Measurements from ENCODE around the gene VAV3.
A peak's percentile ranks its signal among the peaks of the same experiment; 100 is the strongest.
"Not testable (repeated sequence)": the region's sequence is repeated elsewhere in the genome, so short reads cannot be mapped to it uniquely, and the experiment has no call there.

Gene VAV3

GRCh38 chr1:107727866-107728265 lies 237.1 kb downstream of the VAV3 start:
- no peak for DNase-seq

GRCh38 chr1:107726860-107727259 lies 238.1 kb downstream of the VAV3 start:
- in situ Hi-C loops (cut with HindIII; ENCODE audit: low pct_ligation_motif_present, low pct_unique_long_range_greater_than_20kb, low sequenced_read_pairs) = no loop called here
- no peak for DNase-seq

More at GRCh38 chr1:107727866-107728265, 237.1 kb downstream of the VAV3 start:
- in situ Hi-C loops (cut with HindIII; ENCODE audit: low pct_ligation_motif_present, low pct_unique_long_range_greater_than_20kb, low sequenced_read_pairs) = no loop called here

GRCh38 chr1:107724648-107725047 lies 240.3 kb downstream of the VAV3 start:
- DNase-seq = no peak
- in situ Hi-C loops (cut with HindIII; ENCODE audit: low pct_ligation_motif_present, low pct_unique_long_range_greater_than_20kb, low sequenced_read_pairs) = no loop called here

GRCh38 chr1:107720210-107720609 lies 244.8 kb downstream of the VAV3 start:
- DNase-seq; in situ Hi-C loops (cut with HindIII; ENCODE audit: low pct_ligation_motif_present, low pct_unique_long_range_greater_than_20kb, low sequenced_read_pairs): not testable (repeated sequence)

GRCh38 chr1:107710005-107710404 lies 255.0 kb downstream of the VAV3 start:
- no peak for DNase-seq
- in situ Hi-C loops (cut with HindIII; ENCODE audit: low pct_ligation_motif_present, low pct_unique_long_range_greater_than_20kb, low sequenced_read_pairs) = no loop called here

GRCh38 chr1:107707111-107707510 lies 257.9 kb downstream of the VAV3 start:
- DNase-seq = no peak
- in situ Hi-C loops (cut with HindIII; ENCODE audit: low pct_ligation_motif_present, low pct_unique_long_range_greater_than_20kb, low sequenced_read_pairs) = no loop called here

- in situ Hi-C loops (cut with HindIII; ENCODE audit: low pct_ligation_motif_present, low pct_unique_long_range_greater_than_20kb, low sequenced_read_pairs) = no loop called here
These were observed 258.8 kb downstream of the VAV3 start for GRCh38 chr1:107706182-107706581.

GRCh38 chr1:107704911-107705310 lies 260.1 kb downstream of the VAV3 start:
- in situ Hi-C loops (cut with HindIII; ENCODE audit: low pct_ligation_motif_present, low pct_unique_long_range_greater_than_20kb, low sequenced_read_pairs) = no loop called here

More at GRCh38 chr1:107706182-107706581, 258.8 kb downstream of the VAV3 start:
- DNase-seq = no peak

GRCh38 chr1:107702946-107703571 lies 261.9 kb downstream of the VAV3 start:
- in situ Hi-C loops (cut with HindIII; ENCODE audit: low pct_ligation_motif_present, low pct_unique_long_range_greater_than_20kb, low sequenced_read_pairs) = no loop called here
- DNase-seq = no peak

More at GRCh38 chr1:107704911-107705310, 260.1 kb downstream of the VAV3 start:
- DNase-seq = no peak

- DNase-seq; in situ Hi-C loops (cut with HindIII; ENCODE audit: low pct_ligation_motif_present, low pct_unique_long_range_greater_than_20kb, low sequenced_read_pairs): not testable (repeated sequence)
These were observed 264.3 kb downstream of the VAV3 start for GRCh38 chr1:107700651-107701050.

- no peak for DNase-seq
- in situ Hi-C loops (cut with HindIII; ENCODE audit: low pct_ligation_motif_present, low pct_unique_long_range_greater_than_20kb, low sequenced_read_pairs) = no loop called here
These were observed 266.8 kb downstream of the VAV3 start for GRCh38 chr1:107698161-107698560.

GRCh38 chr1:107695341-107695740 lies 269.6 kb downstream of the VAV3 start:
- no peak for DNase-seq
- in situ Hi-C loops (cut with HindIII; ENCODE audit: low pct_ligation_motif_present, low pct_unique_long_range_greater_than_20kb, low sequenced_read_pairs) = no loop called here

- no peak for DNase-seq
- in situ Hi-C loops (cut with HindIII; ENCODE audit: low pct_ligation_motif_present, low pct_unique_long_range_greater_than_20kb, low sequenced_read_pairs) = no loop called here
These were observed 272.2 kb downstream of the VAV3 start for GRCh38 chr1:107692580-107693345.

- no peak for DNase-seq
- in situ Hi-C loops (cut with HindIII; ENCODE audit: low pct_ligation_motif_present, low pct_unique_long_range_greater_than_20kb, low sequenced_read_pairs) = no loop called here
These were observed 273.4 kb downstream of the VAV3 start for GRCh38 chr1:107691540-107691939.

GRCh38 chr1:107690491-107690890 lies 274.5 kb downstream of the VAV3 start:
- in situ Hi-C loops (cut with HindIII; ENCODE audit: low pct_ligation_motif_present, low pct_unique_long_range_greater_than_20kb, low sequenced_read_pairs) = no loop called here
- DNase-seq = no peak

GRCh38 chr1:107689733-107690132 lies 275.2 kb downstream of the VAV3 start:
- in situ Hi-C loops (cut with HindIII; ENCODE audit: low pct_ligation_motif_present, low pct_unique_long_range_greater_than_20kb, low sequenced_read_pairs) = no loop called here
- no peak for DNase-seq

GRCh38 chr1:107689159-107689558 lies 275.8 kb downstream of the VAV3 start:
- in situ Hi-C loops (cut with HindIII; ENCODE audit: low pct_ligation_motif_present, low pct_unique_long_range_greater_than_20kb, low sequenced_read_pairs) = no loop called here
- DNase-seq = no peak

GRCh38 chr1:107687849-107688753 lies 276.9 kb downstream of the VAV3 start:
- peak; percentile 63 for DNase-seq

GRCh38 chr1:107683683-107684082 lies 281.3 kb downstream of the VAV3 start:
- in situ Hi-C loops (cut with HindIII; ENCODE audit: low pct_ligation_motif_present, low pct_unique_long_range_greater_than_20kb, low sequenced_read_pairs) = no loop called here
- peak; percentile 66 for DNase-seq

More at GRCh38 chr1:107687849-107688753, 276.9 kb downstream of the VAV3 start:
- in situ Hi-C loops (cut with HindIII; ENCODE audit: low pct_ligation_motif_present, low pct_unique_long_range_greater_than_20kb, low sequenced_read_pairs) = no loop called here
